ENCODE data around the gene RGCC.

Gene RGCC

GRCh38 chr13:41520016-41520659, 62.8 kb downstream of the RGCC start:
- DNase-seq: peak; percentile 6
